HepG2 (cell line): ENCODE results near the gene PCSK5. TPM values are rescaled to one million over a fixed set of nuclear protein-coding genes. Genes with fewer than 3 reads are reported as not detected.

Source experiments
- BRCA1 ChIP-seq: sonication (generic); formaldehyde crosslinking; IDR thresholded peaks from 2 replicates; pipeline ENCODE4 v1.4.0; 2020; ENCODE audit warnings: missing genetic modification reagents
- ETV5 ChIP-seq: IDR thresholded peaks from 2 replicates; pipeline ENCODE4 v1.6.1; 2018; ENCODE audit warnings: missing biosample characterization, missing genetic modification reagents, inconsistent platforms, borderline replicate concordance
- MAFK ChIP-seq, 2 experiments: IDR thresholded peaks in 1 of 2; conservative IDR thresholded peaks in 1 of 2; 2 replicates each; pipeline ENCODE4 v1.6.1; 2011; ENCODE audit warnings: improper control_type of control experiment in 2 of 2, low read length in 2 of 2
- NAIF1 ChIP-seq: sonication (generic); formaldehyde crosslinking; IDR thresholded peaks from 2 replicates; pipeline ENCODE4 v1.5.0; 2020; ENCODE audit warnings: mild to moderate bottlenecking, missing genetic modification reagents, borderline replicate concordance
- NFYB ChIP-seq: sonication (generic); formaldehyde crosslinking; IDR thresholded peaks from 2 replicates; pipeline ENCODE4 v1.4.0; 2020; ENCODE audit warnings: missing genetic modification reagents
- SALL1 ChIP-seq: sonication (generic); formaldehyde crosslinking; IDR thresholded peaks from 2 replicates; pipeline ENCODE4 v1.8.0; 2022; ENCODE audit warnings: mild to moderate bottlenecking, missing genetic modification reagents
- SP2 ChIP-seq: sonication (generic); formaldehyde crosslinking; IDR thresholded peaks from 2 replicates; pipeline ENCODE4 v1.5.1; 2020; ENCODE audit warnings: mild to moderate bottlenecking, missing genetic modification reagents
- THAP11 ChIP-seq: IDR thresholded peaks from 2 replicates; pipeline ENCODE4 v1.6.1; 2016; ENCODE audit warnings: missing biosample characterization, missing genetic modification reagents
- ZFP1 ChIP-seq: IDR thresholded peaks from 2 replicates; pipeline ENCODE4 v1.6.1; 2016
- ZKSCAN5 ChIP-seq: sonication (generic); formaldehyde crosslinking; IDR thresholded peaks from 2 replicates; pipeline ENCODE4 v1.5.1; 2020; ENCODE audit warnings: mild to moderate bottlenecking, missing genetic modification reagents
- ZNF121 ChIP-seq: sonication (generic); formaldehyde crosslinking; IDR thresholded peaks from 2 replicates; pipeline ENCODE4 v1.5.0; 2020; ENCODE audit warnings: mild to moderate bottlenecking, missing genetic modification reagents
- ZNF598 ChIP-seq: sonication (generic); formaldehyde crosslinking; IDR thresholded peaks from 2 replicates; pipeline ENCODE4 v1.5.1; 2020; ENCODE audit warnings: mild to moderate bottlenecking, missing genetic modification reagents, borderline replicate concordance
- ZNF678 ChIP-seq: sonication (generic); formaldehyde crosslinking; IDR thresholded peaks from 2 replicates; pipeline ENCODE4 v1.4.0; 2020; ENCODE audit warnings: mild to moderate bottlenecking, missing genetic modification reagents
- ZNF75D ChIP-seq: sonication (generic); formaldehyde crosslinking; IDR thresholded peaks from 2 replicates; pipeline ENCODE4 v1.8.1; 2023; ENCODE audit warnings: missing genetic modification reagents, mild to moderate bottlenecking, borderline replicate concordance
- ZNF768 ChIP-seq: sonication (generic); formaldehyde crosslinking; IDR thresholded peaks from 2 replicates; pipeline ENCODE4 v1.4.0; 2020; ENCODE audit warnings: missing genetic modification reagents
- ZSCAN29 ChIP-seq: sonication (generic); formaldehyde crosslinking; conservative IDR thresholded peaks from 2 replicates; pipeline ENCODE4 v1.4.0; 2020; ENCODE audit warnings: mild to moderate bottlenecking, missing genetic modification reagents
- polyA plus RNA-seq, 8 experiments: library from polyadenylated mRNA; depleted of rRNA in 3 of 8; stranded (reverse) in 7 of 8; unstranded in 1 of 8; fragments of >200 nt; fragmentation: Illumina TruSeq in 4 of 8; extraction: Trizol in 4 of 8; gene quantifications; 2 replicates each; pipeline versions ENCODE4 v1.2.1 to v1.2.3, GENCODE V29; 2011 to 2016; ENCODE audit warnings: low read depth in 4 of 8, missing spikeins in 1 of 8, mixed read lengths in 1 of 8; ENCODE audit not compliant: insufficient read depth in 1 of 8
- total RNA-seq, 5 experiments: library from RNA; depleted of rRNA; stranded (reverse); fragments of >200 nt; fragmentation: Illumina TruSeq; extraction: Trizol; gene quantifications; 2 replicates each; pipeline ENCODE4 v1.2.3, GENCODE V29; 2016; ENCODE audit warnings: low read depth in 1 of 5
- TF ChIP-seq, protein P1 (sequence below): sonication (generic); formaldehyde crosslinking; IDR thresholded peaks from 2 replicates; pipeline ENCODE4 v1.9.0; 2022; ENCODE audit warnings: low read depth, missing genetic modification reagents
- TF ChIP-seq, protein P2 (sequence below), 2 experiments: fragments of 450-650 bp in 1 of 2; sonication (generic) in 1 of 2; formaldehyde crosslinking; IDR thresholded peaks; 2 replicates each; pipeline versions ENCODE4 v1.5.0 to v1.8.0; 2020 to 2022; ENCODE audit warnings: mild to moderate bottlenecking in 1 of 2, missing genetic modification reagents in 1 of 2
- TF ChIP-seq, protein P3 (sequence below): sonication (generic); formaldehyde crosslinking; IDR thresholded peaks from 2 replicates; pipeline ENCODE4 v1.4.0; 2020; ENCODE audit warnings: mild to moderate bottlenecking, missing genetic modification reagents
- TF ChIP-seq, protein P4 (sequence below): IDR thresholded peaks from 2 replicates; pipeline ENCODE4 v1.6.1; 2016

Gene PCSK5
- total and polyA plus RNA-seq, 2 of the 13 experiments (the other 11 are each of a cell fraction or from before 2014, with no cell fraction given): 0.55 to 0.66 TPM

DNA sequence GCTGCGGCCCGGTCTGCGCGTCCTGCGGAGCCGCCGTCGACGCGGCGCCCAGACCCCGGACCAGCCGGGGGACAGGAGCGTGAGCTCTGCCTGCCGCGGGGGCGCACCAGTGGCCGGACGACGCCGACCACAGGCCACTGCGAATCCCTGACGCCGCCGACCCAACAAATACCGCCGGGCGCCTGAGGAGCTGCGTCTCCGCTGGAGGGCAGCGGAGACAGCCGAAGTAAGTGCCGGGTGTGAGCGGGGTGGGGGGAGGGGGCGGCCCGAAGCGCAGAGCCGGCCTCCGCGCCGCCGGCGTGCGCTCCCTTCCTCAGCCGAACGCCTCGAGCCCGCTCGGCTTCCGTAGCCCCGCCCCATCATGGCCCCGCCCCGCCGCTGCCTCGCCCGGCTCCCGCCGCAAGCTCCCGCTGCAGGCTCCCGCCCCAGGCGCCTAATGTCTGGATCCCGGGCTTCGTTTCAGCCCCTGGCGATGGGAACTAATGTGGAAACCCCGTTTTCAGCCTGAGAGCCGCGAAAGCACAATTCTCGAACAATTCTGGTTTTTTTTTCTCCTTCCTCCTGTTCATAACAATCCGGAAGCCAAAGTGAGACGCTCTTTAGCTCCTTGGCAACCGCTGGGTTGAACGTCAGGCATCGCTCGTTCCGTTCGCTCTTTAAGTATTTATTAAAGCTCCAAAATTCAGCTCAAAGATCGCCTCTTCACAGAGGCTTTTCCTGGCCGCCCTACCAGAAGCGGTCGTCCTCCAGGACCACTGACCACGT is 503.9 kb downstream of the PCSK5 start, which contains the start of gene RFK (continued):
- TF ChIP-seq, protein P1, sequence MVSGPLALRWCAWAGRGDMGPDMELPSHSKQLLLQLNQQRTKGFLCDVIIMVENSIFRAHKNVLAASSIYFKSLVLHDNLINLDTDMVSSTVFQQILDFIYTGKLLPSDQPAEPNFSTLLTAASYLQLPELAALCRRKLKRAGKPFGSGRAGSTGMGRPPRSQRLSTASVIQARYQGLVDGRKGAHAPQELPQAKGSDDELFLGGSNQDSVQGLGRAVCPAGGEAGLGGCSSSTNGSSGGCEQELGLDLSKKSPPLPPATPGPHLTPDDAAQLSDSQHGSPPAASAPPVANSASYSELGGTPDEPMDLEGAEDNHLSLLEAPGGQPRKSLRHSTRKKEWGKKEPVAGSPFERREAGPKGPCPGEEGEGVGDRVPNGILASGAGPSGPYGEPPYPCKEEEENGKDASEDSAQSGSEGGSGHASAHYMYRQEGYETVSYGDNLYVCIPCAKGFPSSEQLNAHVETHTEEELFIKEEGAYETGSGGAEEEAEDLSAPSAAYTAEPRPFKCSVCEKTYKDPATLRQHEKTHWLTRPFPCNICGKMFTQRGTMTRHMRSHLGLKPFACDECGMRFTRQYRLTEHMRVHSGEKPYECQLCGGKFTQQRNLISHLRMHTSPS (CRISPR knock-in tag): no peak
- 0 out of 2 replicates have a peak, but pooled peaks have one; percentile 58 for TF ChIP-seq ZSCAN29
- 0 out of 2 replicates have a peak, but pooled peaks have one; percentile 79 for TF ChIP-seq ZNF678 (CRISPR knock-in tag)
- TF ChIP-seq ZNF75D: no peak
- TF ChIP-seq NFYB (CRISPR knock-in tag): peak; percentile 19; the same call in 1 of the 2 replicates
- TF ChIP-seq, protein P2, sequence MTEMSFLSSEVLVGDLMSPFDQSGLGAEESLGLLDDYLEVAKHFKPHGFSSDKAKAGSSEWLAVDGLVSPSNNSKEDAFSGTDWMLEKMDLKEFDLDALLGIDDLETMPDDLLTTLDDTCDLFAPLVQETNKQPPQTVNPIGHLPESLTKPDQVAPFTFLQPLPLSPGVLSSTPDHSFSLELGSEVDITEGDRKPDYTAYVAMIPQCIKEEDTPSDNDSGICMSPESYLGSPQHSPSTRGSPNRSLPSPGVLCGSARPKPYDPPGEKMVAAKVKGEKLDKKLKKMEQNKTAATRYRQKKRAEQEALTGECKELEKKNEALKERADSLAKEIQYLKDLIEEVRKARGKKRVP (CRISPR knock-in tag; IDR thresholded peaks at IDR 0.05): 0 out of 4 replicates have a peak, but pooled peaks of 1 of the 2 experiments have one; percentile 28
- peak; percentile 9; the same call in 1 of the 2 replicates for TF ChIP-seq ZNF598 (CRISPR knock-in tag)
- TF ChIP-seq, protein P3, sequence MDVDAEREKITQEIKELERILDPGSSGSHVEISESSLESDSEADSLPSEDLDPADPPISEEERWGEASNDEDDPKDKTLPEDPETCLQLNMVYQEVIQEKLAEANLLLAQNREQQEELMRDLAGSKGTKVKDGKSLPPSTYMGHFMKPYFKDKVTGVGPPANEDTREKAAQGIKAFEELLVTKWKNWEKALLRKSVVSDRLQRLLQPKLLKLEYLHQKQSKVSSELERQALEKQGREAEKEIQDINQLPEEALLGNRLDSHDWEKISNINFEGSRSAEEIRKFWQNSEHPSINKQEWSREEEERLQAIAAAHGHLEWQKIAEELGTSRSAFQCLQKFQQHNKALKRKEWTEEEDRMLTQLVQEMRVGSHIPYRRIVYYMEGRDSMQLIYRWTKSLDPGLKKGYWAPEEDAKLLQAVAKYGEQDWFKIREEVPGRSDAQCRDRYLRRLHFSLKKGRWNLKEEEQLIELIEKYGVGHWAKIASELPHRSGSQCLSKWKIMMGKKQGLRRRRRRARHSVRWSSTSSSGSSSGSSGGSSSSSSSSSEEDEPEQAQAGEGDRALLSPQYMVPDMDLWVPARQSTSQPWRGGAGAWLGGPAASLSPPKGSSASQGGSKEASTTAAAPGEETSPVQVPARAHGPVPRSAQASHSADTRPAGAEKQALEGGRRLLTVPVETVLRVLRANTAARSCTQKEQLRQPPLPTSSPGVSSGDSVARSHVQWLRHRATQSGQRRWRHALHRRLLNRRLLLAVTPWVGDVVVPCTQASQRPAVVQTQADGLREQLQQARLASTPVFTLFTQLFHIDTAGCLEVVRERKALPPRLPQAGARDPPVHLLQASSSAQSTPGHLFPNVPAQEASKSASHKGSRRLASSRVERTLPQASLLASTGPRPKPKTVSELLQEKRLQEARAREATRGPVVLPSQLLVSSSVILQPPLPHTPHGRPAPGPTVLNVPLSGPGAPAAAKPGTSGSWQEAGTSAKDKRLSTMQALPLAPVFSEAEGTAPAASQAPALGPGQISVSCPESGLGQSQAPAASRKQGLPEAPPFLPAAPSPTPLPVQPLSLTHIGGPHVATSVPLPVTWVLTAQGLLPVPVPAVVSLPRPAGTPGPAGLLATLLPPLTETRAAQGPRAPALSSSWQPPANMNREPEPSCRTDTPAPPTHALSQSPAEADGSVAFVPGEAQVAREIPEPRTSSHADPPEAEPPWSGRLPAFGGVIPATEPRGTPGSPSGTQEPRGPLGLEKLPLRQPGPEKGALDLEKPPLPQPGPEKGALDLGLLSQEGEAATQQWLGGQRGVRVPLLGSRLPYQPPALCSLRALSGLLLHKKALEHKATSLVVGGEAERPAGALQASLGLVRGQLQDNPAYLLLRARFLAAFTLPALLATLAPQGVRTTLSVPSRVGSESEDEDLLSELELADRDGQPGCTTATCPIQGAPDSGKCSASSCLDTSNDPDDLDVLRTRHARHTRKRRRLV (CRISPR knock-in tag): no peak
- TF ChIP-seq ZKSCAN5: no peak
- peak; percentile 64; the same call in 1 of the 2 replicates for TF ChIP-seq ZNF121
- TF ChIP-seq MAFK (conservative IDR thresholded peaks at IDR 0.05 in 1 of 2, IDR thresholded peaks at IDR 0.05 in 1 of 2; ENCODE audit: low read length in 2 of 2): no peak
- TF ChIP-seq ZFP1 (CRISPR knock-in tag): no peak
- no peak for TF ChIP-seq SP2 (CRISPR knock-in tag)
- TF ChIP-seq BRCA1: peak; percentile 35; the same call in 1 of the 2 replicates
- TF ChIP-seq ETV5 (CRISPR knock-in tag): no peak; the same call in 1 of the 2 replicates
- peak; percentile 73 for TF ChIP-seq THAP11 (CRISPR knock-in tag)
- peak; percentile 53; the same call in 1 of the 2 replicates for TF ChIP-seq ZNF768 (CRISPR knock-in tag)
- TF ChIP-seq, protein P4, sequence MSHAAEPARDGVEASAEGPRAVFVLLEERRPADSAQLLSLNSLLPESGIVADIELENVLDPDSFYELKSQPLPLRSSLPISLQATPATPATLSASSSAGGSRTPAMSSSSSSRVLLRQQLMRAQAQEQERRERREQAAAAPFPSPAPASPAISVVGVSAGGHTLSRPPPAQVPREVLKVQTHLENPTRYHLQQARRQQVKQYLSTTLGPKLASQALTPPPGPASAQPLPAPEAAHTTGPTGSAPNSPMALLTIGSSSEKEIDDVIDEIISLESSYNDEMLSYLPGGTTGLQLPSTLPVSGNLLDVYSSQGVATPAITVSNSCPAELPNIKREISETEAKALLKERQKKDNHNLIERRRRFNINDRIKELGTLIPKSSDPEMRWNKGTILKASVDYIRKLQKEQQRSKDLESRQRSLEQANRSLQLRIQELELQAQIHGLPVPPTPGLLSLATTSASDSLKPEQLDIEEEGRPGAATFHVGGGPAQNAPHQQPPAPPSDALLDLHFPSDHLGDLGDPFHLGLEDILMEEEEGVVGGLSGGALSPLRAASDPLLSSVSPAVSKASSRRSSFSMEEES (CRISPR knock-in tag): no peak
- peak; percentile 64; the same call in 1 of the 2 replicates for TF ChIP-seq SALL1 (CRISPR knock-in tag)
- TF ChIP-seq NAIF1: peak; percentile 81; the same call in 1 of the 2 replicates
